T-helper 2 cell treated with Interferon-gamma antibody and Interleukin-4, amounts not matched to agents 5 μg/mL and 100 μg/mL, for 36 hours (primary cell): Measurements from ENCODE around the gene IL27RA.

ENCODE experiments used
- DNase-seq: peaks from one replicate; pipeline ENCODE4 v3.0.0; 2021; ENCODE audit warnings: low spot score
- H3K27ac Mint-ChIP-seq: one replicate; pipeline ENCODE4 v1.8.0; 2021; ENCODE audit warnings: mild to moderate bottlenecking, mixed read lengths
- H3K27me3 Mint-ChIP-seq: one replicate; pipeline ENCODE4 v1.8.0; 2021; ENCODE audit warnings: low read depth, mixed read lengths
- H3K36me3 Mint-ChIP-seq: one replicate; pipeline ENCODE4 v1.8.0; 2021; ENCODE audit warnings: low read depth, mixed read lengths
- H3K4me1 Mint-ChIP-seq: one replicate; pipeline ENCODE4 v1.8.0; 2021; ENCODE audit warnings: low read depth, mixed read lengths
- H3K4me3 Mint-ChIP-seq: one replicate; pipeline ENCODE4 v1.8.0; 2022; ENCODE audit warnings: mild to moderate bottlenecking, moderate library complexity, mixed read lengths
- H3K9me3 Mint-ChIP-seq: one replicate; pipeline ENCODE4 v1.8.0; 2021; ENCODE audit warnings: mixed read lengths

Gene IL27RA

DNA sequence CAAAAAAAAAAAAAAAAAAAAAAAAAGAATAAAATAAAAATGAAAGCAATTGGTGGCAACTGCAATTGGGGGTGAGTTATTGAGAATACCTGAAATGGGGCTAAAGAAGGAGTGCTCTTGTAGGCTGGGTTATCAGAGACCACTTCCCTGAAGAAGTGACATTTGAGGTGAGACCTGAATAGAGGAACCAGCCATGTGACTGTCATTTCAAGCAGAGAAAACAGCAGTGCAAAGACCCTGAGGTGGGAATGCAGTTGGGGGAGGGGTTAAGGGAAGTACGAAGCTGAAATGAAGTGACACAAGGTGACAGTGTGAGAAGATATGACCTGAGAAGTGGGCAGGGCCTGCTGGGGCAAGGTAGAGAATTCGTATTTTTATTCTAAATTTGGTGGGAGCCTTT is 34.6 kb downstream of the IL27RA start:
- H3K4me3 Mint-ChIP-seq: no peak overlapping the region
- no peaks in the 10 kb centered on the region for H3K9me3 Mint-ChIP-seq
- DNase-seq: no peak
- peaks cover 7% of the 10 kb centered on the region for H3K27me3 Mint-ChIP-seq
- no peaks in the 10 kb centered on the region for H3K36me3 Mint-ChIP-seq
- no peak overlapping the region for H3K27ac Mint-ChIP-seq
- no peaks in the 10 kb centered on the region for H3K4me1 Mint-ChIP-seq

DNA sequence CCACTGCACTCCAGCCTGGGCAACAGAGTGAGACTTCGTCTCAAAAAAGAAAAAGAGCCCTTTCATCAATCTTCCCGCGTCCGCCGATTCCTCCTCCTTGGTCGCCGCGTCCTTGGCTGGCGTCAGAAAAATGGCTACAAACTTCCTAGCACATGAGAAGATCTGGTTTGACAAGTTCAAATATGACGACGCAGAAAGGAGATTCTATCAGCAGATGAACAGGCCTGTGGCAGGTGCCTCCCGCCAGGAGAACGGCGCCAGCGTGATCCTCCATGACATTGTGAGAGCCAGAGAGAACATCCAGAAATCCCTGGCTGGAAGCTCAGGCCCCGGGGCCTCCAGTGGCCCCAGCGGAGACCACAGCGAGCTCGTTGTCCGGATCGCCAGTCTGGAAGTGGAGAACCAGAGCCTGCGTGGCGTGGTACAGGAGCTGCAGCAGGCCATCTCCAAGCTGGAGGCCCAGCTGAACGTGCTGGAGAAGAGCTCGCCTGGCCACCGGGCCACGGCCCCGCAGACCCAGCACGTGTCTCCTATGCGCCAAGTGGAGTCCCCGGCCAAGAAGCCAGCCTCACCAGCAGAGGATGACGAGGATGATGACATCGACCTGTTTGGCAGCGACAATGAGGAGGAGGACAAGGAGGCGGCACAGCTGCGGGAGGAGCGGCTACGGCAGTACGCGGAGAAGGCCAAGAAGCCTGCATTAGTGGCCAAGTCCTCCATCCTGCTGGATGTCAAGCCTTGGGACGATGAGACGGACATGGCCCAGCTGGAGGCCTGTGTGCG is 38.9 kb downstream of the IL27RA start:
- H3K4me3 Mint-ChIP-seq: peak overlapping the region; percentile 36
- DNase-seq: no peak
- H3K36me3 Mint-ChIP-seq: no peaks in the 10 kb centered on the region
- no peak overlapping the region for H3K27ac Mint-ChIP-seq
- H3K4me1 Mint-ChIP-seq: peaks cover 16% of the 10 kb centered on the region
- H3K27me3 Mint-ChIP-seq: peaks cover 4% of the 10 kb centered on the region
- no peaks in the 10 kb centered on the region for H3K9me3 Mint-ChIP-seq

DNA sequence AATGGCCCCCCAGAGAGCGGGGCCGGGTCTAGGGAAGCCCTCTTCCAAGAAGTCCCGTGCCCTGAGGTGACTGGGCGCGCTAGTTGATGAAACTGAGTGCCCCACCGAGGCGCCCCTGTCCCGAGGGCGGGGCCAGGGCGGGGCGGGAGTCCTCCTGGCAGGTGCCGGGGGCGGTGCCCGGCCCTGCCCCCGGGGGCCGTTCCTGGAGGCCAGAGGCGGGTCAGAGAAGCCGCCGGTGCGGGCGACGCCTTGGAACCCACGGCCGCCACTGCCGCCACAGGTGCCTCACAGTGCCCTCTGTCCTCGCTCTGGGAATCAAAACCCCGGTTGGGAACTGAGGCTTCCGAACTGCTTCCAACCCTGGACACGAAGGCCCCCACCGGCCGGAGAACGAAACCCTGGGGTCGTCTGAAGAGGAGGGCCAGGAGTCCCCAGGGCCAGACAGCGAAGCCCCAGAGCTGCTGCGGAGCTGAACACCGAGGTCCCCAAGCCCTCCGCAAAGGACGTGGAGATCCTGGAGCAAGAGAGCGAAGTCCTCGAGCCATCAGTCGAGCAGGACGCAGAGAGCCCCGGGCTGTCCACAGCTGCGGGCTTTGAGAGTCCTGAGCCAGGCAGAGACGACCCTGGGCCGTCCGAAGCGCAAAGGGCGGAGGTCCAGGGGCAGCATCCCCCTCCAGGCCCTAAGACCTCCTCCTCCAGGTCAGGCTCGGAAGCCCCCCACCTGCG is 41.1 kb downstream of the IL27RA start, which contains the start of gene MISP3:
TSS of gene MISP3 (plus strand) at position 252 of the 726 bp plus-strand sequence. CDS start 524 bp downstream, outside the sequence.
- peak within 1 kb of the TSS; percentile 92 for H3K27ac Mint-ChIP-seq
- H3K4me1 Mint-ChIP-seq: peaks cover 16% of the 10 kb centered on the region
- DNase-seq: peak; percentile 51

DNA sequence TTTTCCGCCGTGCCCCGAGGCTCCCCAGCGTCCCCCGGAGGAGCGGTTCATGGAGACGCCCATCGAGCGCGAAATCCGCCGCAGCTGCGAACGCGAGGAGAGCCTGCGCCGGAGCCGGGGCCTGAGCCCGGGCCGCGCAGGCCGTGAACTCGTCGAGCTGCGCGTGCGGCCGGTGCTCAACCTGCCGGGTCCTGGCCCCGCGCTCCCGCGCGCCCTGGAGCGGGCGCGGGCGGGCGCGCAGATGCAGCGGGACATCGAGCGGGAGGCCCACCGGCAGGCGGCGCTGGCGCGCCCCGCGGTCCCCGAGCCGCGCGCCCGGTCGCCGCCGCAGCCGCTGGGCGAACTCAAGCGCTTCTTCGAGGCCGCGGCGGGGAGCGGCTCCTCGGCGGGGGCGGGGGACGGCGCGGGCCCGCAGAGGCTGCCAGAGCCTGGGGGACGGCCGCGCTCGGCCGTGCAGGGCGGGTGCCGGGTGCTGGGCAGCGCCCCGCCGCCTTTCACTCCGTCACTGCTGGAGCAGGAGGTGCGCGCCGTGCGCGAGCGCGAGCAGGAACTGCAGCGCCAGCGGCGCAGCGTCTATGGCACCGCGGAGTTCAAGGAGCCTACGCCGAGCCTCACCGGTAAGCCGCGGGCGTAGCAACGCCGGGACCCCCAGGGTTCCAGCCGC is 41.8 kb downstream of the IL27RA start:
- H3K27ac Mint-ChIP-seq: peak overlapping the region; percentile 92
- no peaks in the 10 kb centered on the region for H3K9me3 Mint-ChIP-seq
- H3K36me3 Mint-ChIP-seq: no peaks in the 10 kb centered on the region
- peaks cover 18% of the 10 kb centered on the region for H3K4me1 Mint-ChIP-seq
- peak overlapping the region; percentile 98 for H3K4me3 Mint-ChIP-seq
- H3K27me3 Mint-ChIP-seq: peaks cover 4% of the 10 kb centered on the region
- peak; percentile 86 for DNase-seq

More for the DNA sequence above, 41.1 kb downstream of the IL27RA start, which contains the start of gene MISP3:
- peak within 1 kb of the TSS; percentile 98 for H3K4me3 Mint-ChIP-seq
- no peaks in the 10 kb centered on the region for H3K36me3 Mint-ChIP-seq
- H3K27me3 Mint-ChIP-seq: peaks cover 4% of the 10 kb centered on the region
- no peaks in the 10 kb centered on the region for H3K9me3 Mint-ChIP-seq

DNA sequence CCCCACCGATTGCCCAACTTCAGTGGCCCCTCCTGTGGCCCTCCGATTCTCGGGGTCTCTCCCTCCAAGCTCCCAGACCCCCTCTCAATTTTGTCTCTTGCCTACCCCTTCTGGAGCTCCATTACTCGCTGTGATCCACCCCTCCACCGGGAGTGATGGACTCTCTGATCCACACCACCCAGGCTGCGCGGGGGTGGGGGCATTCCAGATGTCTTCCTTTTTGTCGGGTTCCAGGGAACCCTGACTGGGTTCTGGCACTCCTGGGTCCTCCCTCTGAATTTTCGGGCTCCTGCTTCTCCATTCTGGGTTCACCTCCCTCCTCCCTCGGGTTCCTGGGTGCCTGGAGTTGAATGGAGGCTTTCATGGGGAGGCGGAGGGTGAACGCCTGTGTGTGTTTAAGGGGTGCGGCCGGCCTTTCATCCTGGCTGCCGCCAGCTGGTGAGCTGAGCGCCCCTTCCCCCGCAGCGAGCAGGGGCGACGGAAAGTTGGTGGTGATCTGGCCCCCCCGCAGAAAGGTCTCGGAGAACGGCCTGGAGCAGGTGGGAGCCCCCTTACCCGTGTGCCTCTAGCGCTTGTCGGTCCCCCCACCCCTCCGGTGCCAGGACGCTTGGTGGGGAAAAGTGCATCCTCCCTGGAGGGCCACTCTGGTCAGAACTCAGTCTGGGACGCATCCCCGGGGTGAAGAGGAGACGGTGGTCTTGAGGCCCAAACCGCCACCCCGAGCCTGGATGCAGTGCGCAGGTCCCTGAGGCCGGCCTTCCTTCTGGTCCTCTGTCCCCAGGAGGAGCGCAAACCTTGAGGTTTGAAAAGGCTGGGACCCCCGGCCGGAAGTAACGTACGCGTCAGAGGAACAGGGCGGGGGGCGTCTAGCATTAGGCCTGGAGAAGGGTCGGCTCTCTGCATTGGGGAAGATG is 42.6 kb downstream of the IL27RA start:
- H3K36me3 Mint-ChIP-seq: no peaks in the 10 kb centered on the region
- peak overlapping the region; percentile 92 for H3K27ac Mint-ChIP-seq
- H3K27me3 Mint-ChIP-seq: peaks cover 4% of the 10 kb centered on the region
- no peaks in the 10 kb centered on the region for H3K9me3 Mint-ChIP-seq
- H3K4me3 Mint-ChIP-seq: peak overlapping the region; percentile 98
- peaks cover 18% of the 10 kb centered on the region for H3K4me1 Mint-ChIP-seq
- peak; percentile 53 for DNase-seq

DNA sequence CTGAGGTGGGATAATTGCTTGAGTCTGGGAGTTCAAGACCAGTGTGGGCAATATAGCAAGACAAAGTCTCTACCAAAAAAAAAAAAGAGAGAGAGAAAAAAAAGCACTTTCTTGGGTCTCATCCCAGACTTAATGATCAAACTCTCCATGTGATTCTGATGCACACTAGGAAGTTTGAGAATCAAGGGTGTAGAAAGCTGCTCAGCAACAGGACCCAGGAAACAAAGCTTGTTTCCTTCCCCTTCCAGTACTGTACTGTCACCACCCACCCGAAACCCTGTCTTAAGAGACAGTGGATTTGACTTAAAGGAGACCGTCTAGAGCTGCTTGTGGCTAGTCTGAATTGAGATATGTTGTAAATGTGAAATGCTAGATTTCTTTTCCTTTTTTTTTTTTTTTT is 46.8 kb downstream of the IL27RA start:
- no peak overlapping the region for H3K4me3 Mint-ChIP-seq
- H3K4me1 Mint-ChIP-seq: peaks cover 30% of the 10 kb centered on the region
- H3K27me3 Mint-ChIP-seq: no peaks in the 10 kb centered on the region
- DNase-seq: no peak
- no peaks in the 10 kb centered on the region for H3K36me3 Mint-ChIP-seq
- H3K27ac Mint-ChIP-seq: no peak overlapping the region
- no peaks in the 10 kb centered on the region for H3K9me3 Mint-ChIP-seq

DNA sequence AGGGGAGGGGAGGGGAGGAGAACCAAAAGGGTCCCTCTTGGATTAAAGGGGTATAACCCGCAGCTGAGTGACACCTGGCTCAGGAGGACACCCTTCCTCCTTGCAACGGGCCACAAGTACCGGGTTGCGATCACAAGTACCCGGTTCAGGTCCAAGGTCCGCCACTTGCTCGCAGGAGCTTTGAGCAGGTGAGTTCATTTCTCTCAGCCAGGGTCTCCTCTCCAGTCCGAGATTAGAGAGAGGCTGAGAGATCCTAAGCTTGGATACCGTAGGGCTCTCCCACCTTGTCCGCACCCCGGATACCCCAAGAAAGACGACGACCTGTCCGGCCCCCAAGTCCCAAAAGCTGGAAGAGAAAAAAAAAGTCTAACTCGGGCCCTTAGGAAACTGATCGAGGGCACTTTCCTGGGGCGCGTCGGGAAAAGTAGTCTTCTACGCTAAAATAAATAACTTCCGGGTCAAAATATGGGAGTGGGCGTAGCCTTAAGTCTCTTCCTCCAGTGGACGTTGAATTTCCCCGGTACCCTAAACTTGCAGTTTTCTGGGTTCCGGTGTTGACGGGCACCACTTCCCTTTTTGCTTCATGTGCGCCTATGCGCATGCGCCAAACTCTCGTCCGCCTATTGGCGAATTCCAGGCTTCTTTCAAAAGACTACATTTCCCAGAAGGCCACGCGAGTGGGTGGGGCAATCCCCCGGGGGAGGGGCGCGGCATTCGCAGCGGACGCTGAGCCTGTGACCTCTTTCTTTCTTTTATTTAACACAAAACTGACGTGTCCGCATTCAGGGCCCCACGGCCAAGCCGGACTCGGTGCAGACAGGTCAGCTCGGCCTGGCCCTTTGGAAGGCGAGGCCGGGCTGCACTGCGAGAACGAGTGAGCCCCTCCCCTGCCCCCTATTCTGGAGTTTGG is 49.6 kb downstream of the IL27RA start:
- no peaks in the 10 kb centered on the region for H3K9me3 Mint-ChIP-seq
- H3K4me1 Mint-ChIP-seq: peaks cover 16% of the 10 kb centered on the region
- peak; percentile 99 for DNase-seq
- H3K4me3 Mint-ChIP-seq: peak overlapping the region; percentile 94
- H3K27me3 Mint-ChIP-seq: no peaks in the 10 kb centered on the region
- peaks cover 2% of the 10 kb centered on the region for H3K36me3 Mint-ChIP-seq
- H3K27ac Mint-ChIP-seq: peak overlapping the region; percentile 94

DNA sequence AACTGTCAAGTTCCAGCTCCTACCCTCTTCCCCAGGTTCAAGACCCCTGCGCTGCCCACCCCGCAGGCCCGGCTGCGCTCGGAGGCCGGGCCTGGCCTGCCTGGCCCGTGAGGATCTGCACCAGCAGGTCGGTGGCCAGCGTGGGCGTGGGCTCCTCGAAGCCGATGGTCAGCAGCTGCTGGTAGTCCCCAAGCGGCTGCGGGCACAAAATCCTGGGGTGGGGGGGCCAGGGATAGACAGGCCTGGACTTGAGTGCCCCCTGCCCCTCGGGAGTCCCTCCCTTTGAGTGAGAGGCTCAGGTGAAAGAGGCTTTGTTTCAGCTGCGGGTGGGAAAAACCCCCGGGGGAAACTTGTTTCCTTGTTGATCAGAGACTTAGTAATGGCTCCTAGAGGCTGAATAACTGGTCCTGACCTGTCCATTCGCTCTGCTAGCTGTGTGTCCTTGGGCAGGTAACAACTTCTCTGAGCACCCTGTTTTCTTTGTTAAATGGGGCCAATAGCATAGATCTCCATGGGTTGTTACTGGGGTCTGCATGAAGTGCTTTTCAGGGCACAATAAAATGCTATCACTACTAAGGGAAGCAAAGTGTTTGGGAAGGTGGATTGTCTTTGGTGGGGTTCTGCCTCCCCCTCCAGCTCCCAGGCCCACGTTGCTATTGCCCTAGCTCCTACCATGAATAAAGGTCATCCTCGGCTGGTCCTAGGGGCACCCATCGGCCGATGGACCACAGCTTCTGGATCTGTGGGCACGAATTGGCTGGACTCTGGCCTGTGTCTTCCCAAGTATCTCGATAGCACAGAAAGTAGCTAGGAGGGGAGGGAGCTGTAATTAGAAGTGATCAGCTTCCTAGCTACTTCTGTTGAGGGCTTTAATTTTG is 50.5 kb downstream of the IL27RA start:
- Mint-ChIP-seq H3K4me3 (peak overlapping the region; percentile 94), H3K4me1 (peaks cover 16% of the 10 kb centered on the region), H3K27ac (peak overlapping the region; percentile 94), H3K36me3 (peaks cover 9% of the 10 kb centered on the region), H3K27me3 (no peaks in the 10 kb centered on the region), H3K9me3 (no peaks in the 10 kb centered on the region)
- DNase-seq: no peak

DNA sequence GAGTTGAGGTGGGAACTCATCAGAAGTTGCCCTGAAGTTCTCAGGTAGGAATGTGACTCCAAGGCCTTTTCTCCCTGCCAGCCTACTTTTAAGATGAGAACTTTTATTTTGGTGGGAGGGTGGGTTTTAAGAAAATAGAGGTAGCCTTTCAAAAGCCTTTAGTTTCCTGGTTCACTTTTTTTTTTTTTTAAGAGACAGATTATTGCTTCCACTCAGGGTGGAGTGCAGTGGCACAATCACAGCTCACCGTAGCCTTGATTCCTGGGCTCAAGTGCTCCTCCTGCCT is 51.1 kb downstream of the IL27RA start:
- no peaks in the 10 kb centered on the region for H3K27me3 Mint-ChIP-seq
- peaks cover 10% of the 10 kb centered on the region for H3K36me3 Mint-ChIP-seq
- H3K4me1 Mint-ChIP-seq: peaks cover 16% of the 10 kb centered on the region
- H3K4me3 Mint-ChIP-seq: peak overlapping the region; percentile 94
- DNase-seq: no peak
- H3K9me3 Mint-ChIP-seq: no peaks in the 10 kb centered on the region
- peak overlapping the region; percentile 45 for H3K27ac Mint-ChIP-seq

DNA sequence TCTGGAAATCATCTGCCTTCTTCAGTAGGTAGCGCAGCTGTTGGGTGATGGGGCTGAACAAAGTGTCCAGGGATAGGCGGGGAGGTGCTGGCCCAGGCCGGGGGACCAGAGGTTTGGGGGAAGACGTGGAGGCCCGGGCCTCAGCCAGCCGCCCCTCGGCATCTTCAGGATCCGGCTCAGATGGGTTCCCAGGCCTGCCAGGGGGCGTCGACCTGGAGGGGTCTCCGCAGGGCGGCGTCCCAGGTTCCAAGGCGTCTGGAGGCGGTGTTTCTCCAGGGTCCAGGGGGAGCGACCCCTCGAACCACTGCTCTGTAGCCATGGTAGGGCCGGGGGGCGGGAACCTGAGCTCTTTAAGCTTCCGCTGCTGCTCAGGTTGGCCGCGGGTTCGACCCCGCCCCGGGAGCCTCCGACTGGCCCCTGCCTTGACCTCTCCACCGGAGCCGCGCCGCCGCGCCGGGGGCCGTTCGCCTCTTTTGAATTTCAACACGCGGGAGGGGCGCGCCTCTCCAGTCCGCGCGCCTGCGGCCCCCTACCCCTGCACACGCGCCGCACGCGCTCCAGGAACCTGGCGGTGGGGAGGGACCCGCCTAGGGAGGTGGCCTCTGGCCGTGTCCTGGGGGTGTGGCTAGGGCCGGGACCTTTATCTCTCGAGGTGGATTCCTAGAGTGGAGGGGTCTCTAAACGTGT is 53.9 kb downstream of the IL27RA start, which contains the start of gene C19orf67:
TSS of gene C19orf67 (minus strand) at position 475 of the 687 bp plus-strand sequence. CDS start at position 319, 156 bp downstream.
- Mint-ChIP-seq H3K27ac (peak within 1 kb of the TSS; percentile 28), H3K4me3 (no peak within 1 kb of the TSS)
- DNase-seq: no peak

DNA sequence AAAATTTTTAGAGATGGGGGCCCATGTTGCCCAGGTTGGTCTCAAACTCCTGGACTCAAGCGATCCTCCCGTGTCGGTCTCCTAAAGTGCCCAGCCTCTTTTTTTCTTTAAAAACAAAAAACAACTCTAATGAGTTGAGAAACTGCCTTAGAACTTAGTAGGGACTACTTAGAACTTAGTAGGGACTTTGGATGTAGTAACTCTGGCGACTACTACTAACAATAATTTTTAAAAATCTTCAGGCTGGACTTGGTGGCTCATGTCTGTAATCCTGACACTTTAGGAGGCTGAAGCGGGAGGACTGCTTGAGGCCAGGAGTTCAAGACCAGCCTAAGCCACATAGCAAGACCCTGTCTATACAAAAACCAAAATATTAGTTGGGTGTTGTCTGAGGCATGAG is 54.5 kb downstream of the IL27RA start:
- DNase-seq: no peak
- H3K9me3 Mint-ChIP-seq: no peaks in the 10 kb centered on the region
- peaks cover 26% of the 10 kb centered on the region for H3K36me3 Mint-ChIP-seq
- no peaks in the 10 kb centered on the region for H3K27me3 Mint-ChIP-seq
- no peak overlapping the region for H3K4me3 Mint-ChIP-seq
- H3K27ac Mint-ChIP-seq: no peak overlapping the region
- peaks cover 12% of the 10 kb centered on the region for H3K4me1 Mint-ChIP-seq

More for the DNA sequence above, 53.9 kb downstream of the IL27RA start, which contains the start of gene C19orf67:
- no peaks in the 10 kb centered on the region for H3K27me3 Mint-ChIP-seq
- no peaks in the 10 kb centered on the region for H3K9me3 Mint-ChIP-seq
- H3K4me1 Mint-ChIP-seq: peaks cover 14% of the 10 kb centered on the region
- peaks cover 26% of the 10 kb centered on the region for H3K36me3 Mint-ChIP-seq
